GM18867 (cell line): ENCODE results near the gene MYH11.

Experiments used
- ATAC-seq: cut with Tn5 transposase; IDR thresholded peaks from one replicate; pipeline ENCODE4 v1.9.1; 2021; ENCODE audit warnings: mild to moderate bottlenecking, moderate library complexity; ENCODE audit not compliant: unreplicated experiment

The MYH11 gene

GRCh38 chr16:15856901-15857698 is at the start of gene MYH11:
TSS of gene MYH11 (minus strand) at chr16:15857028. CDS start at chr16:15838252, 18,776 bp downstream.
- ATAC-seq, result no peak

DNA sequence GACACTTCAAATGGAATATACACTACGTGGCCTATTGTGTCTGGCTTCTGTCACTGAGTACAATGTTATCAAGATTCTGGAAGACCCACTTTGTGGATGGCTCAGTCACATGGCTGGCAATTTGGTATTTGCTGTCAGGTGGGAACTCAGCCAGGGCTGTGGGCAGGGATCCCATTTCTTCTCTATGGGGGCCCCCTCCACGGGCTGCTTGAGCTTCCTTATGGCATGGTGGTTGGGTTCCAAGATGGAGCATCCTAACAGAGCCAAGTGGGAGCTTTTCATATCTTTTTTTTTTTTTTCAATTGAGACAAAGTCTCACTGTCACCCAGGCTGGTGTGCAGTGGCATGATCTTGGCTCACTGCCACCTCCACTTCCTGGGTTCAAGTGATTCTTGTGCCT is 49.6 kb upstream of the MYH11 start:
- no peak for ATAC-seq

- ATAC-seq, result no peak
Measured at GRCh38 chr16:15903960-15904359, 47.1 kb upstream of the MYH11 start.

DNA sequence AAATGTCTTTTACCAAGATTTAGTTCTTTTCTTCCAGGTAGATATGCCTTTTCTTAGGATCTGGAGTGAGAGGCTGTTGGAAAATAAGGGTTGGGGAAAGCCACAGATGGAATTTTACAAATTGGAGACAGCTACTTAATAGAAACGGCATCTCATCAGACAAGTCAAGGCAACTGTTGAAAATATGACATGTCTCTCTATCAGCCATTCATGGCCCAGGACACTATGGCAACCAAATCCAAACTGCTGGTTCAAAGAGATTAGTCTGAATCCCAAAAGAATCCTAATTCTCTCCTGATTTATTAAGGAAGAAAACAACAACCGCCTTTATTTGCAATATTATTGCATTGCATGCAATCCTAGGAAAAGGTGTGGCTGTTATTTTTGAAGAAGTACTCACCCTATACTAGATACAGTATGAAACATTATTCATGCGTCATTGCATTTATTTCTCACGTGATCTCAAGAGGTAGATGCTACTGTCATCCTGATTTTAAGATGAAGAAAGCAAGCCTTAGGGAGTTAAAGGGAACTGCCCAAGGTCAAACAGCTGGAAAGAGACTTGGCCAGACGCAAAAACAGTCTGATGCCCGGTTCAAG is 44.2 kb upstream of the MYH11 start:
- ATAC-seq, result no peak

DNA sequence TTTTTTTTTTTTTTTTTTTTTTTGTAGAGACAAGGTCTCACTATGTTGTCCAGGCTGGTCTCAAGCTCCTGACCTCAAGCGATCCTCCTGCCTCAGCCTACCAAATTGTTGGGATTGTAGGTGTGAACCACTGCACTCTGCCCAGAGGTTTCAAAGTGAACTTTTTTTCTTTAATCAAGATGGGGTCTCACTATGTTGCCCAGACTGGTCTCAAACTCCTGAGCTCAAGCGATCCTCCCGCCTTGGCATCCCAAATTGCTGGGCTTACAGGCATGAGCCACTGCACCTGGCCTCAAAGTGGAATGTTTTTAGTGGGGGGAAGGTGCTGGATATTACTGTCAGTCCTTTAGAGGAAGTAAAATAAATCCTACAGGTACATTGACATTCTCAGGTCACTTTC is 43.5 kb upstream of the MYH11 start:
- ATAC-seq, result no peak

DNA sequence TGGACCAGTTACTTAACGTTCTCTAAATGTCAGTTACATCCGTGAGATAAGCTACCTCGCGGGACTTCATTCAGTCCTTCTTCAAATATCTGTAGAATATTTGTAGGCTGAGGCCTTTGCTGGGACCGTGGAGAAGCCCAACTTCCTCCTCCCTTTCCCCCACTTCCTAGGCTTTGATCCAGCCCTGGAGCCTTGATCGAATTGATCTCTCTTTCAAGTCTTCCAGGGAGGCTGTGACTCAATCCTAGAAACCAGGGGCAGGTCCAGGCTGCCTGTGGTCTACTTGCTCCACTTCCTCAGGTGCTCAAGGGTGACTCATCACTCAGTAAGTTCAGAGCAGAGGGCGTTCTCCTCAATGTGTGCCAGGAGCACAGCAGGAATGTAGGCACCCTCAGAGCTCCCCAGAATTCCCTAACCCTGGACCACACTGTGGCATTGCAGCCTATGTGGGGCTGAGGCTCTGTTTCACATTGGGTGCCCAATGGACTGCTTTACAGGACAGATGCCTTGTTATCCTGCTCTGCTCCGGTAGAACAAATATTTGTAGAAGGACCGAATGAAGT is 42.8 kb upstream of the MYH11 start:
- peak; percentile 58 for ATAC-seq

DNA sequence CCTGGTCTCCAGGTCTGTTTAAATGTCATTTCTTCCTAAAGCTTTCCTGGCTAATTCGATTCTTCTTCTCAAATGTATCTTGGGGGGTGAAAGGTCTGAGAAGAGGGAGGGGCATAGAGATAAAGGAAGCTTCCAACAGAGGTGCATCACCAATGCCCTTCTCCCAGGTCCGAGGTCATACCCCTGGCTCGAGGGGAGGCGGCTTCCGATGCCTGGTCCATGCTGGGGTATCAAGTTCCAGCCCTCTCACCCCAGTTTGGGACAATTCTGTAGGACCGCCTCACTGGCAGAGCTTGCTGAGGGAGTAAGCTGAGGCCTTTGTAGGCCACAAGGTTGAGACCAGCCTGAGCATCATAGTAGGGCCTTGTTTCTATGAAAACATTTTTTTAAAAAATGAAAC is 41.8 kb upstream of the MYH11 start:
- no peak for ATAC-seq

DNA sequence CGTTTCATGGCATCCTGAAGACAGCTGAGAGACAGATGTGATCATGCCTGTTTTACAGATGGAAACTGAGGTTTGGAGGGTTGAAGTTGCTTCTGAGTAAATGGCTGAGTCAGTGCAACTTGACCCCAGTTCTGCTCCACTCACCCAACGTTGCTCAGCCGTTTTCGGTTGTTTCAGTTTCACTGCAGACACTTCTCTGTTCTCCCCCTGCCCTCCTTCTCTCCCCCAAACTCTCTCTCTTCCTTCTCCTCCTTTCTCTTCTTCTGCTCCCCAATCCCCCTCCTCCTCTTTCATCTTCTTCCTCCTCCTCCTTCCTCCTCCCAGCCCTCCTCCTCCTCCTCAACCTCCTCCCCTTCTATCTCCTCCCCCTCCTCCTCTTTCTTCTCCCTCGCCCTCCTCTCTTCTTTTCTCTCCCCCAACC is 41.0 kb upstream of the MYH11 start:
- peak; percentile 69 for ATAC-seq

DNA sequence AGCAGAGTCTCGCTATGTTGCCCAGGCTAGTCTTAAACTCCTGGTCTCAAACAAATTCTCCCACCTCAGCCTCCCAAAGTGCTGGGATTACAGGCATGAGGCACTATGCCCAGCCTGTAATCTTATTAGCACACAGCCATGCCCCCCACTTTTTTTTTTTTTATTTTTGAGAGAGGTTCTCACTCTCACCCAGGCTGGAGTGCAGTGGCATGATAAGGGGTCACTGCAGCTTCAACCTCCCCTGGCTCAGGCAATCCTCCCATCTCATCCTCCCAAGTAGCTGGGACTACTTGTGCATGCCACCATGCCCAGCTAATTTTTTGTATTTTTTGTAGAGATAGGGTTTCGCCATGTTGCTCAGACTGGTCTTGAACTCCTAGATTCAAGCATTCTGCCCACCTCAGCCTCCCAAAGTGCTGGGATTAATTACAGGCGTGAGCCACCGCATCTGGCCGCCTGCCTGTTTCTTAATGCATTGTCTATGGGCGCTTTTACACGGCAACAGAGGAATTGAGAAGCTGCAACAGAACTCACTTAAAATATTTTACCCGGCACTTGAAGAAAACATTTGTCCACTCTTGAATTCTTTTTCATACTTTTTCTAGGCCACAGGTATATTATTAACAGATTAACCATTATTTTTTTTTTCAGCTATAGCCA is 40.4 kb upstream of the MYH11 start:
- no peak for ATAC-seq

DNA sequence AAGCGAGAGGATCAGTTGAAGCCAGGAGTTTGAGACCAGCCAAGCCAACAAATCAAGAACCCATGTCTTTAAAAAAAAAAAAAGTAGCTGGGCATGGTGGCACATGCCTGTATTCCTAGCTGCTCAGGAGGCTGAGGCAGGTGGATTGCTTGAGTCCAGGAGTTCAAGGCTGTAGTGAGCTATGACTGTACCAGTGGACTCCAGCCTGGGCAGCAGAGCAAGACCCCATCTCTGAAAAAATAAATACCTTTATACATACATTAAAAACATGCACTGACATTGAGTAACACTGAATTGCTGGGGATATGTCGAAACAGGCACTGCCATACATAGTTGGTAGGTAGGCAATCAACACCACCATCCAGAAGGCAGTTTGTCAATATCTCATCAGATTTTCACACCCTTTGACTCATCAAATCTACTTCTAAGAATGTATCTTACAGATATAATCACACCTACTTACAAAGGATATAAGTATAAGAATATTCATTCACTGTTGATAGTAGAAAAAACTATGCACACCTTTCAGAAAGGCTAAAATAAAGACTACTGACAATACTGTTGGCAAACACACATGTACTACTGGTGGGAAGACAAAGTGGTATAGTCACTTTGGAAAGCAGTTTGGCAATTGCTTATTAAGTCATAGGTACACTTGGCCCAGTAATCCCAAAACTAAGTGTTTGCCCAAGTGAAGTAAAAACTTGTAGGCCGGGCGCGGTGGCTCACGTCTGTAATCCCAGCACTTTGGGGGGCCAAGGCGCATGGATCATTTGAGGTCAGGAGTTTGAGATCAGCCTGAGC is 37.9 kb upstream of the MYH11 start:
- ATAC-seq, result no peak

DNA sequence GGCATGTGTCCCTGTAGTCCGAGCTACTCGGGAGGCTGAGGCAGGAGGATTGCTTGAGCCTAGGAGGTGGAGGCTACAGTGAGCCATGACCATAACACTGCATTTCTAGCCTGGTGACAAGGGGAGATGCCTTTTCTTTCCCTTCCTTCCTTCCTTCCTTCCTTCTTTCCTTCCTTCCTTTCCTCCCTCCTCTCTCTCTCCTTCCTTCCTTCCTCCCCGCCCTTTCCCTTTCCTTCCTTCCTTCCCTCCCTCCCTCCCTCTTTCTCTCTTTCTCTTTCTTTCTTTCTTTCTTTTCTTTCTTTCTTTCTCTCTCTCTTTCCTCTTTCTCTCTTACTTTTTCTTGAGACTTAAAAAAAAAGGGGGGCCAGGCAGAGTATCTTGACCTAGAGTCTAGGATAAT is 34.7 kb upstream of the MYH11 start:
- ATAC-seq, result no peak

GRCh38 chr16:15888072-15888976 is 31.5 kb upstream of the MYH11 start, which contains the start of gene CEP20:
TSS of gene CEP20 (minus strand) at chr16:15888603. CDS start at chr16:15888585, 18 bp downstream.
- ATAC-seq, result peak; percentile 95

- ATAC-seq, result no peak
Measured at GRCh38 chr16:15887283-15887682, 30.5 kb upstream of the MYH11 start.

- ATAC-seq, result no peak
Measured at GRCh38 chr16:15886078-15886477, 29.2 kb upstream of the MYH11 start.

GRCh38 chr16:15885560-15886001 is 28.8 kb upstream of the MYH11 start:
- no peak for ATAC-seq

GRCh38 chr16:15882563-15882962 is 25.7 kb upstream of the MYH11 start:
- no peak for ATAC-seq

GRCh38 chr16:15881794-15882379 is 25.1 kb upstream of the MYH11 start:
- ATAC-seq, result no peak

DNA sequence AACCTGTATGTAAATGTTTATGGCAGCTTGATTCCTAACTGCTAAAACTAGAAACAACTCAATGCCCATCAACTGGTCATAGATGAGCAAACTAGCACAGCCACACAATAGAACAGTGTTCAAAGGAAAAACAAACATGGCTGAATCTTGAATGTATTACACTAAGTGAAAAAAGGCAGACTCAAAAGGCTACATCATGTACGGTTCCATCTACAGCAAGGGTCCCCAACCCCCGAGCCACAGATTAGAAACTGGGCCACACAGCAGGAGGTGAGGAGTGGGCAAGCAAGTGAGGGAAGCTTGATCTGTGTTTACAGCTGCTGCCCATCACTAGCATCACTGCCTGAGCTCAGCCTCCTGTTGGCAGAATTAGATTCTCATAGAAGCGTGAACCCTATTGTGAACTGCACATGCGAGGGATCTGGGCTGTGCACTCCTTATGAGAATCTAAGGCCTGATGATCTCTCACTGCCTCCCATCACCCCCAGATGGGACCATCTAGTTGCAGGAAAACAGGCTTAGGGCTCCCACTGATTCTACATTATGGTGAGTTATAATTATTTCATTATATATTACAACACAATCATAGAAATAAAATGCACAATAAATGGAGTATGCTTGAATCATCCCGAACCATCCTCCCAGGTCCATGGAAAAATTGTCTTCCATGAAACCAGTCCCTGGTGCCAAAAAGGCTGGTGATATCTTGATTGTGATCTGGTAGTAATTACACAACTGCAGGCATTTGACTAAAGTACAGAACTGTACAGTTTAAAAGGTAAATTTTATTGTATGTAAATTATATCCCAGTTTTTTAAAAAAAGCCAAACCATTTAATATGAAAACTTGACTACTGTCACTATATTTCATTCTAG is 23.8 kb upstream of the MYH11 start:
- ATAC-seq, result no peak
